Measurements from ENCODE around the gene PLPPR5. TPM values are rescaled to one million over a fixed set of nuclear protein-coding genes. Genes with fewer than 3 reads are reported as not detected.

PLPPR5 gene
- total RNA-seq, 1 experiment from 2014 or later = not detected

GRCh38 chr1:98920441-98921110, 84.1 kb downstream of the PLPPR5 start:
- Histone ChIP-seq H2AFZ (ENCODE audit: low read depth, low read length, poor library complexity, severe bottlenecking) (no peak overlapping the region), H3K9me2 (ENCODE audit: insufficient read depth) (no peaks in the 10 kb centered on the region), H3K9me3 (ENCODE audit: control insufficient read depth in 1 of 2, insufficient read depth in 1 of 2, low read depth in 1 of 2, low read length in 2 of 2) (no peaks in the 10 kb centered on the region), H3K27me3 (ENCODE audit: insufficient read depth, low read length) (no peaks in the 10 kb centered on the region), H3K79me2 (ENCODE audit: insufficient read depth, low read length) (no peaks in the 10 kb centered on the region), H3K36me3 (ENCODE audit: control insufficient read depth in 1 of 2, insufficient read depth in 2 of 2, low read length in 2 of 2) (no peaks in the 10 kb centered on the region), H3K9ac (ENCODE audit: low read length) (no peak overlapping the region), H3K27ac (ENCODE audit: low read depth, low read length) (no peak overlapping the region), H3K4me2 (ENCODE audit: low read length) (no peak overlapping the region), H4K20me1 (ENCODE audit: insufficient read depth) (no peaks in the 10 kb centered on the region), H3K4me3 (replicated peaks in 1 of 2; ENCODE audit: low read depth in 1 of 2, low read length in 2 of 2) (no peak overlapping the region), H3K4me1 (ENCODE audit: control insufficient read depth in 1 of 2, insufficient read depth in 2 of 2, low read length in 2 of 2) (no peaks in the 10 kb centered on the region)
- DNase-seq (ENCODE audit: low read depth, low spot score) (no peak), ATAC-seq (no peak)
- BruUV-seq (replicated peaks) = no TSS peak
- ChIA-PET RAD21 (ENCODE audit: low non-redundant PET in 1 of 2, low total read pairs in 2 of 2, uncharacterized antibody in 2 of 2, unreplicated experiment in 2 of 2) (no interaction called here), POLR2A (no interaction called here), CTCF (no interaction called here)
- intact Hi-C loops (cut with micrococcal nuclease) = no loop called here
- no peak for TF ChIP-seq RAD21 (IDR thresholded peaks at IDR 0.05; ENCODE audit: low read depth)
- no peak for TF ChIP-seq FOSL1 (IDR thresholded peaks at IDR 0.05; ENCODE audit: low read depth)
- no peak for TF ChIP-seq CBX3 (IDR thresholded peaks at IDR 0.05; ENCODE audit: low read depth)
- TF ChIP-seq ATF3 (IDR thresholded peaks at IDR 0.05) = no peak
- TF ChIP-seq REST (IDR thresholded peaks at IDR 0.05; ENCODE audit: low read depth) = no peak
- TF ChIP-seq POLR2A (IDR thresholded peaks at IDR 0.05; ENCODE audit: borderline replicate concordance, extremely low read depth, insufficient read depth, insufficient read length) = no peak
- no peak for TF ChIP-seq ZBTB33 (IDR thresholded peaks at IDR 0.05; ENCODE audit: extremely low read depth, insufficient replicate concordance, low read length)
- no peak for TF ChIP-seq EZH2phosphoT487 (IDR thresholded peaks at IDR 0.05; ENCODE audit: borderline replicate concordance)
- no peak for TF ChIP-seq EZH2 (IDR thresholded peaks at IDR 0.05)
- TF ChIP-seq SP1 (IDR thresholded peaks at IDR 0.05; ENCODE audit: low read depth) = no peak
- TF ChIP-seq YY1 (IDR thresholded peaks at IDR 0.05; ENCODE audit: extremely low read depth, insufficient replicate concordance, low read depth, low read length) = no peak
- no peak for TF ChIP-seq ZNF274 (IDR thresholded peaks at IDR 0.05; ENCODE audit: low read depth, low read length)
